Parathyroid adenoma (tissue), 2 donors: ENCODE measurements around the gene METTL9.

Experiments used
- H2AFZ ChIP-seq: fragments of 300-600 bp; sonication (generic); one replicate; pipeline ENCODE4 v1.7.0; 2017; ENCODE audit warnings: antibody characterized with exemption, mild to moderate bottlenecking
- H3K27ac ChIP-seq: fragments of 300-600 bp; sonication (generic); one replicate; pipeline ENCODE4 v1.7.0; 2017
- H3K27me3 ChIP-seq: fragments of 300-600 bp; sonication (generic); one replicate; pipeline ENCODE4 v1.7.0; 2017; ENCODE audit warnings: low read length; ENCODE audit not compliant: control insufficient read depth, insufficient read depth
- H3K36me3 ChIP-seq: fragments of 300-600 bp; sonication (generic); one replicate; pipeline ENCODE4 v1.7.0; 2017; ENCODE audit warnings: low read length; ENCODE audit not compliant: control insufficient read depth, insufficient read depth
- H3K4me1 ChIP-seq: fragments of 300-600 bp; sonication (generic); one replicate; pipeline ENCODE4 v1.7.0; 2017; ENCODE audit warnings: control low read depth
- H3K4me2 ChIP-seq: fragments of 300-600 bp; sonication (generic); one replicate; pipeline ENCODE4 v1.7.0; 2017; ENCODE audit warnings: low read length
- H3K4me3 ChIP-seq: fragments of 300-600 bp; sonication (generic); one replicate; pipeline ENCODE4 v1.7.0; 2017; ENCODE audit warnings: low read depth, low read length
- H3K79me2 ChIP-seq: fragments of 300-600 bp; sonication (generic); one replicate; pipeline ENCODE4 v1.7.0; 2017; ENCODE audit warnings: control low read depth
- H3K9ac ChIP-seq: fragments of 300-600 bp; sonication (generic); one replicate; pipeline ENCODE4 v1.7.0; 2017; ENCODE audit warnings: mild to moderate bottlenecking
- H3K9me3 ChIP-seq: fragments of 300-600 bp; sonication (generic); one replicate; pipeline ENCODE4 v1.7.0; 2017; ENCODE audit warnings: low read length; ENCODE audit not compliant: control insufficient read depth
- CTCF ChIP-seq: fragments of 300-600 bp; sonication (generic); IDR thresholded peaks from one replicate; pipeline ENCODE4 v1.7.0; 2017; ENCODE audit warnings: antibody characterized with exemption, mild to moderate bottlenecking
- donor health status: primary hyperparathyroidism.

METTL9 gene

GRCh38 chr16:21611556-21612384 lies 12.4 kb downstream of the METTL9 start:
- Histone ChIP-seq H3K27ac (peak overlapping the region; percentile 59), H3K79me2 (peaks cover 57% of the 10 kb centered on the region), H3K9me3 (no peaks in the 10 kb centered on the region), H2AFZ (no peak overlapping the region), H3K4me3 (peak overlapping the region; percentile 19), H3K36me3 (no peaks in the 10 kb centered on the region), H3K9ac (no peak overlapping the region), H3K4me1 (peaks cover 26% of the 10 kb centered on the region), H3K27me3 (no peaks in the 10 kb centered on the region), H3K4me2 (peak overlapping the region; percentile 45)
- TF ChIP-seq CTCF, result no peak

GRCh38 chr16:21613361-21613760 lies 14.0 kb downstream of the METTL9 start:
- H3K27me3 ChIP-seq, result no peaks in the 10 kb centered on the region
- peaks cover 51% of the 10 kb centered on the region for H3K79me2 ChIP-seq
- peaks cover 26% of the 10 kb centered on the region for H3K4me1 ChIP-seq
- H3K27ac ChIP-seq, result no peak overlapping the region
- H3K9ac ChIP-seq, result no peak overlapping the region
- H3K4me3 ChIP-seq, result no peak overlapping the region
- no peak overlapping the region for H3K4me2 ChIP-seq
- no peak overlapping the region for H2AFZ ChIP-seq
- no peaks in the 10 kb centered on the region for H3K9me3 ChIP-seq
- H3K36me3 ChIP-seq, result no peaks in the 10 kb centered on the region
- TF ChIP-seq CTCF, result no peak

GRCh38 chr16:21613781-21614180 lies 14.4 kb downstream of the METTL9 start:
- Histone ChIP-seq H3K79me2 (peaks cover 47% of the 10 kb centered on the region), H3K36me3 (no peaks in the 10 kb centered on the region), H3K27ac (no peak overlapping the region), H3K4me2 (no peak overlapping the region), H3K9me3 (no peaks in the 10 kb centered on the region), H3K4me3 (no peak overlapping the region), H3K27me3 (no peaks in the 10 kb centered on the region), H2AFZ (no peak overlapping the region), H3K9ac (no peak overlapping the region), H3K4me1 (peaks cover 28% of the 10 kb centered on the region)
- no peak for TF ChIP-seq CTCF

- no peak overlapping the region for H3K4me3 ChIP-seq
- H3K9me3 ChIP-seq, result no peaks in the 10 kb centered on the region
- H3K27ac ChIP-seq, result no peak overlapping the region
- no peak overlapping the region for H3K4me2 ChIP-seq
- H3K36me3 ChIP-seq, result no peaks in the 10 kb centered on the region
- H3K9ac ChIP-seq, result no peak overlapping the region
- no peak overlapping the region for H2AFZ ChIP-seq
- peaks cover 37% of the 10 kb centered on the region for H3K4me1 ChIP-seq
- H3K27me3 ChIP-seq, result no peaks in the 10 kb centered on the region
- TF ChIP-seq CTCF, result no peak
- peaks cover 46% of the 10 kb centered on the region for H3K79me2 ChIP-seq
These were observed 15.5 kb downstream of the METTL9 start for GRCh38 chr16:21614896-21615295.

- no peaks in the 10 kb centered on the region for H3K36me3 ChIP-seq
- H3K4me1 ChIP-seq, result peaks cover 17% of the 10 kb centered on the region
- no peak overlapping the region for H3K4me3 ChIP-seq
- no peaks in the 10 kb centered on the region for H3K9me3 ChIP-seq
- no peak overlapping the region for H2AFZ ChIP-seq
- peaks cover 45% of the 10 kb centered on the region for H3K79me2 ChIP-seq
- H3K27me3 ChIP-seq, result no peaks in the 10 kb centered on the region
- no peak for TF ChIP-seq CTCF
- no peak overlapping the region for H3K27ac ChIP-seq
- no peak overlapping the region for H3K9ac ChIP-seq
- no peak overlapping the region for H3K4me2 ChIP-seq
These were observed 18.2 kb downstream of the METTL9 start for GRCh38 chr16:21617607-21618006.
